Superior temporal gyrus (tissue), 1 donor: ENCODE data around the gene BRI3BP.
A peak's percentile ranks its signal among the peaks of the same experiment; 100 is the strongest.
"Not testable (repeated sequence)": the region's sequence is repeated elsewhere in the genome, so short reads cannot be mapped to it uniquely, and the experiment has no call there.

Source experiments
- DNase-seq: peaks from one replicate; pipeline ENCODE4 v3.0.0-alpha.2; 2016; ENCODE audit errors: extremely low spot score

Gene BRI3BP

DNA sequence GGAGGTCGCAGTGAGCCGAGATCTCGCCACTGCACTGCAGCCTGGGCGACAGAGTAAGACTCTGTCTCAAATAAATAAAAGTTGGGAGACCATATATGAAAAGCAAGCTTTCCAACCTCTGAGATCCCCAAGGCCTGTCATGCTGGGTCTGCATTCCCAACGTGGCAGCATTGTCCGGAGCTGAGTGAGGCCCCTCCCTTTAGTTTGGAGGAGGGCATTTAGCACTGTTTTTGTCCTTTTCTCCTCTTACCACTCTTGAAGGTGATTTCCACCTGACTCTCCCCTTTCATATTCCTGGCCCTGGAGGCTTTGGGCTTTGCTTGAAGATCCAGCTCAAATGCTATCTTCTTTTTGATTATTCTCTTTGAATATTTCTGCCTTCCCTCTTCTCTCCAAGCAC, 74.9 kb downstream of the BRI3BP start:
- no peak for DNase-seq

GRCh38 chr12:125069616-125070015, 76.2 kb downstream of the BRI3BP start:
- DNase-seq = peak; percentile 46

DNA sequence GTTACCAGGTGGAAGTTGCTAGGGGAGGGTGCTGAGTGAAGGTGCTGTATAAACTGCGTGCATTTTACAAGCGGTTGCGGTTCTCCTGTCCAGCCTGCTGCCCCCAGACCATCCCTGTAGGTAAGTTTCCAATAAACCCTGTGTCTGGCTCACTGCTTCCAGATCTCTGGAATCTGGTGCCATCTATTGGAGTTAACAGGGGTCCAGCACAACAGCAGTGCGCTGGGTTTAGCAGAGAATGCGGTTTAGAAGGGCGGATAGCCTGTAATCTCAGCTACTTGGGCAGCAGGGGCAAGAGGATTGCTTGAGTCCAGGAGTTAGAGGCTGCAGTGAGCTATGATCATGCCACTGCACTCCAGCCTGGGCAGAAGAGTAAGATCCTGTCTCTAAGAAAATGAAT, 76.7 kb downstream of the BRI3BP start:
- DNase-seq = peak; percentile 69

DNA sequence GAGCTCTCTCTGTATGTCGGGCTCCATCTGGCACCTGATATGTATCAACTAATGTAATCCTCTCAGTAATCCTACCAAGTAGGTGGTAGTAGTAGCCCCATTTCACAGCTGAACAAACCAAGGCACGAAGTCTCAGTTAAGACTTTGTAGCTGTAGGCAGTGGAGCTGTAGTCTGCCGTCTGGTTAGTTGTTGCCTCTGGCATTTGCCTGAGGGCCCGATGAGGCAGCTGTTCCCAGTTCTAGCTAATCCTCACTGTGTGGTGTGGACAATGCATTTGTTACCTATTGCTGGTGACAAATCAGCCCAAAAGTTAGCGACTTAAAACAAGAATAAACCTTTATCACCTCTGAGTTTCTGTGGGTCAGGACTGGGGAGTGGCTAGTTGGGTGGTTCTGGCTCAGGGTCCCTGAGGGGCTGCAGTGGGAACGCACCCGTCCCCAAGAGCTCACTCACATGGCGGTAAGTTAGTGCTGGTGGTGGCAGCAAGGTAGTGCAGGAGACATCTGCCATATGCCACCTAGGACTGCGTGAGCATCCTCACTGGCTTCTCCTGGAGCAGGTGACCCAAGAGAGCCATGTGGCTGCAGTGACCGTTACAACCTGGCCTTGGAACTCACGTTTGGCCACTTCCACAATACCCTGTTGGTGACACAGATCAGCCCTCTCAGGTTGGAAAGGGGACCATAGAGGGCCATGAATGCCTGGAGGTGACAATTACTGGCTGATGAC, 77.4 kb downstream of the BRI3BP start:
- no peak for DNase-seq

DNA sequence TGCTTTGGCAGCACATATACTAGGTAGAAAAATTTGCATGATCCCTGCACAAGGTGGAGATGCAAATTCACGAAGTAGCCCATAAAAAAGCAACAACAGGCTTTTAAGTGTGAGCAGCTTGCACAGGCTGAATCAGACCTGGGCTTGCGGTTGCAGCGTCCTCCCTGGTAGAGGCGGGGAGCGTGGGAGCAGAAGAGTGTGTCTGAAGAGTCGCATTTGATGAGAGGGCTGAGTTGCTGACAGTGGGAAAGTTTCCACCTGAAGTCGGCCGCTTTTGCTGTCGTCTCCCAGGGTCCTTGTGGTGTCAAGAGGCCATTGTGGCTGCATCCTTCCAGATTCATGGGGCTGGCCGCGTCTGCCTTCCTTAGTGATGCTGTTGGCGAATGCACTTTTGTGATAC, 78.0 kb downstream of the BRI3BP start:
- no peak for DNase-seq

DNA sequence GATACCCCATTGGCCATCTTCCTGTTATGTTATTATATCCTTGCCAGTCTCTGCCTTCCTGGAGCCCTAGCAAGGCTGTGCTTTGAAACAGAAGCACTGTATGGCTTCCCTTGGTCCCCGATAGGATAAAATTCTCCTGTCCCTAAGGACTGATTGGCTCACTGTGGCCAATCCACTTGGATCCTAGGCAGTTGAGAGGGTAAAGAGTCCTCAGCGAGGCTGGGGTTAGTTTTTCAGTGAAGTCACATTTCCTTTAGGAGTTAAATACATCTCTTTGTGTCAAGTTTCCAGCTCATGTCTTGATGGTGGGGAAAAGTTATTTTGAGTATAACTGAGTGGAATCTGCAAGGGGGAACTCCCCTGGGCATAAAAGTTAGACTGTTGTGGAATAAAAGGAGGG, 79.1 kb downstream of the BRI3BP start:
- no peak for DNase-seq

DNA sequence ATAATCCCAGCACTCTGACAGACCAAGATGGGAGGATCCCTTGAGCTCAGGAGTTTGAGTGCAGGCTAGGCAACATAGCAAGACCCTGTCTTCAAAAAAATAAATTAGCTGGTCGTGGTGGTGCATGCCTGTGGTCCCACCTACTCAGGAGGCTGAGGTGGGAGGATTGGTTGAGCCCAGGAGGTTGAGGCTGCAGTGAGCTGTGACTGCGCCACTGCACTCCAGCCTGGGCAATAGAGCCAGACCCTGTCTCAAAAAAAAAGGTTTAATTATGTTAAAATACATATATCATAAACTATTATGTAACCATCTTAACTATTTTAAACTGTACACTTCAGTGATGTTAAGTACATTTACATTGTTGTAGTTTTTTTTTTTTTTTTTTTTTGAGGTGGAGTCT, 80.8 kb downstream of the BRI3BP start:
- not testable (repeated sequence) for DNase-seq

GRCh38 chr12:125076103-125076502, 82.7 kb downstream of the BRI3BP start:
- no peak for DNase-seq

- DNase-seq = no peak
These were observed 85.6 kb downstream of the BRI3BP start for GRCh38 chr12:125079084-125079483.

DNA sequence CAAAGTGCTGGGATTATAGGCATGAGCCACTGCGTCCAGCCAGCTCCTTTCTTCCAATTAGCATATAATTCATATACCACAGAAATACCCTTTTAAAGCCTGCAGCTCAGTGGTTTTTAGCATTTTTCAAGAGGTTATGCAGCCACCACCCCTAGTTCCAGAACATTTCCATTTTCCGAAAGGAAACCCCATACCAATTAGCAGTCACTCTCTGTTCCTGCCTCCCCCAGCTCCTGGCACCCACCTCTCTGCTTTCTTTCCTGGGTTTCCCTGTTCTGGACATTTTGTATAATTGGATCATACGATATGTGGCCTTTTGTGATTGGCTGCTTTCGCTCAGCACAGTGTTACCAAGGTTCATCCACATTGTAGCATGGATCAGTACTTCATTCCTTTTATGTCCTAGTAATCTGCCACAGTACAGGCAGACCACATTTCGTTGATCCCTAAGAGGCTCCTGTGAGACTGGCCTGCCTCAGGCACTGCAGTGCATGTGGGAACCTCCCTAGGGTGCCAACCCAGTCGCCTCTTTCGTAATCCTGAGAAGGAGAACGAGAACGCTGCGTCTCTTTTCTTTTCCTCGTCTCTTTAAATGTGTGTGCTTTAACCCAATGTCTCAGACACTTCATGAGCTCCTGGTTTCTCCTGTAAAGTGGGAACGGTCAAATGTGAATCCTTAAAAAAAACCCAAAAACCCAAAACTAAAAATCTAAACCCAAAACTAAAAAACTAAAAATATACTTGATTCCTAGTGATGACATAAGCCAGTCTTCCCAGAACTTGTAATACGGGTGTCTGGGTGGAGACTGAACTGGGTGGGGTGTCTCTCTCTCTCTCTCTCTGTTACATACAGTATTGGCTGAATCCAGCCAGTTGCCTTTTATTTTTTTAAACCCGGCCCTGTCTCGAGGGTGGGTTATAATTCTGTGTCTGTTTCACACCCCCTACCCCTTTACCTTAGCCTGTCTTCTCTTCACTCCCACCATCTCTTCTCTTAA, 86.5 kb downstream of the BRI3BP start:
- DNase-seq = peak; percentile 39
